ENCODE measurements around the gene ACSS2.

ACSS2 gene

GRCh38 chr20:34915749-34916455 lies 39.5 kb downstream of the ACSS2 start:
- DNase-seq (ENCODE audit: low spot score) = no peak

GRCh38 chr20:34916774-34917354 lies 40.5 kb downstream of the ACSS2 start:
- no peak for DNase-seq (ENCODE audit: low spot score)

GRCh38 chr20:34920055-34920454 lies 43.6 kb downstream of the ACSS2 start:
- DNase-seq (ENCODE audit: low spot score) = no peak

- no peak for DNase-seq (ENCODE audit: low spot score)
Measured at GRCh38 chr20:34921436-34921835, 45.0 kb downstream of the ACSS2 start.

- DNase-seq (ENCODE audit: low spot score) = no peak
Measured at GRCh38 chr20:34922654-34923381, 46.4 kb downstream of the ACSS2 start.

- no peak for DNase-seq (ENCODE audit: low spot score)
Measured at GRCh38 chr20:34923414-34923813, 47.0 kb downstream of the ACSS2 start.

GRCh38 chr20:34925341-34925740 lies 48.9 kb downstream of the ACSS2 start:
- no peak for DNase-seq (ENCODE audit: low spot score)

GRCh38 chr20:34925981-34926380 lies 49.6 kb downstream of the ACSS2 start:
- DNase-seq (ENCODE audit: low spot score) = no peak

GRCh38 chr20:34926581-34926980 lies 50.2 kb downstream of the ACSS2 start:
- no peak for DNase-seq (ENCODE audit: low spot score)

- DNase-seq (ENCODE audit: low spot score) = no peak
Measured at GRCh38 chr20:34927736-34928135, 51.3 kb downstream of the ACSS2 start.

GRCh38 chr20:34928411-34928810 lies 52.0 kb downstream of the ACSS2 start:
- no peak for DNase-seq (ENCODE audit: low spot score)

GRCh38 chr20:34931771-34932170 lies 55.4 kb downstream of the ACSS2 start:
- no peak for DNase-seq (ENCODE audit: low spot score)

- DNase-seq (ENCODE audit: low spot score) = peak; percentile 58
Measured at GRCh38 chr20:34938466-34939163, 62.2 kb downstream of the ACSS2 start.

- no peak for DNase-seq (ENCODE audit: low spot score)
Measured at GRCh38 chr20:34940081-34940481, 63.7 kb downstream of the ACSS2 start.

- no peak for DNase-seq (ENCODE audit: low spot score)
Measured at GRCh38 chr20:34941226-34941625, 64.8 kb downstream of the ACSS2 start.

GRCh38 chr20:34942301-34942700 lies 65.9 kb downstream of the ACSS2 start:
- DNase-seq (ENCODE audit: low spot score) = no peak

GRCh38 chr20:34943808-34944567 lies 67.6 kb downstream of the ACSS2 start:
- DNase-seq (ENCODE audit: low spot score) = no peak

- no peak for DNase-seq (ENCODE audit: low spot score)
Measured at GRCh38 chr20:34945315-34946077, 69.1 kb downstream of the ACSS2 start.

- no peak for DNase-seq (ENCODE audit: low spot score)
Measured at GRCh38 chr20:34946661-34947060, 70.2 kb downstream of the ACSS2 start.

- DNase-seq (ENCODE audit: low spot score) = no peak
Measured at GRCh38 chr20:34947336-34947735, 70.9 kb downstream of the ACSS2 start.

GRCh38 chr20:34948030-34948429 lies 71.6 kb downstream of the ACSS2 start:
- DNase-seq (ENCODE audit: low spot score) = no peak
